GM12873 (cell line): ENCODE results near the gene SNRPE.

Experiments used
- TF ChIP-seq, protein P1 (sequence below): IDR thresholded peaks from 2 replicates; pipeline ENCODE4 v1.5.1; 2012; ENCODE audit warnings: low read depth, mild to moderate bottlenecking, moderate library complexity, low read length, control low read depth; ENCODE audit not compliant: insufficient read depth; ENCODE audit errors: missing control alignments

Gene SNRPE

DNA sequence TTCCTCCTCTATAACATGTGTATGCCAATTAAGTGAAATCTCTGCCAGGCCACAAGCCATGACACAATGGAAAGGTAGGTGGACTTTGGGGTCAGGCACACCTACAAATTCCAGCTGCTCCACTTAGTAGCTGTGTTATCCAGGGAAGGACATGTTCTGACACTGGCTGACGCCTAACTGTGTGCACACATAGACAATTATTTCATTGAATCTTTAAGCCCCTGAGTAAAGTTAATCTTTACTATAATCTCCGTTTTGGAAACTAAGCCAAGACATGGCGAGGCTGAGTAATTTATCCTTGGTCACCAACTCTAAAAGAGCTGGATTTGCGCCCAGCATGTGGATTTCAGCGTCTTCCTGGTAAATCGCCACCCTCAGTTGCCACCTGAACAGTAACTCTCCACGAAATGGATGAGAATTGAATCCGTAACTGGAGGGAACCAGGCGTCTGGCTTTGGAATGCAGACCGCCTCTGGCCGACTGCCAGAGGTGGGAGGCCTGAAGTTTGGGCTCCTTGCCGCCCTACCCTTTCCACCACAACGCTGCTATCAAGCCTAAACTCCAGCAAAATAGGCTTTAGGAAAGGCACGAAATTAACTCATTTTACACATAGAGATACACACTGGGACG lies 888 bp upstream of the SNRPE start:
- TF ChIP-seq, protein P1, sequence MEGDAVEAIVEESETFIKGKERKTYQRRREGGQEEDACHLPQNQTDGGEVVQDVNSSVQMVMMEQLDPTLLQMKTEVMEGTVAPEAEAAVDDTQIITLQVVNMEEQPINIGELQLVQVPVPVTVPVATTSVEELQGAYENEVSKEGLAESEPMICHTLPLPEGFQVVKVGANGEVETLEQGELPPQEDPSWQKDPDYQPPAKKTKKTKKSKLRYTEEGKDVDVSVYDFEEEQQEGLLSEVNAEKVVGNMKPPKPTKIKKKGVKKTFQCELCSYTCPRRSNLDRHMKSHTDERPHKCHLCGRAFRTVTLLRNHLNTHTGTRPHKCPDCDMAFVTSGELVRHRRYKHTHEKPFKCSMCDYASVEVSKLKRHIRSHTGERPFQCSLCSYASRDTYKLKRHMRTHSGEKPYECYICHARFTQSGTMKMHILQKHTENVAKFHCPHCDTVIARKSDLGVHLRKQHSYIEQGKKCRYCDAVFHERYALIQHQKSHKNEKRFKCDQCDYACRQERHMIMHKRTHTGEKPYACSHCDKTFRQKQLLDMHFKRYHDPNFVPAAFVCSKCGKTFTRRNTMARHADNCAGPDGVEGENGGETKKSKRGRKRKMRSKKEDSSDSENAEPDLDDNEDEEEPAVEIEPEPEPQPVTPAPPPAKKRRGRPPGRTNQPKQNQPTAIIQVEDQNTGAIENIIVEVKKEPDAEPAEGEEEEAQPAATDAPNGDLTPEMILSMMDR = no peak

DNA sequence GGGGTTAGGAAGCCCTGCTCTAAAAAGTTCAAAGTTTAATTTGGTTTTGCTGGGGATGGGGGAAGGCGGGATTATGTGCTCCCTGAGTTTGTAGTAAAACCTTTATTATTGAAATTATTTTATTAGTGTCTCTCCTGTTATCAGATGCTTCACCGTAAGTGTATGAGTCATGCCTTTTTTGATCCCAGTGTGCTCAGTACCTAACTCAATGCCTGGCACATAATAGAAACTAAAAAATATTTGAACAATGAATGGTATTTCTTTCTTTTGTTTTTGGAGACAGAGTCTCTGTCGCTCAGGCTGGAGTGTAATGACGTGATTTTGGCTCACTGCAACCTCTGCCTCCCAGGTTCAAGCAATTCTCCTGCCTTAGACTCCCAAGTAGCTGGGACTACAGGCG lies 6.4 kb downstream of the SNRPE start:
- TF ChIP-seq, protein P1 = no peak

DNA sequence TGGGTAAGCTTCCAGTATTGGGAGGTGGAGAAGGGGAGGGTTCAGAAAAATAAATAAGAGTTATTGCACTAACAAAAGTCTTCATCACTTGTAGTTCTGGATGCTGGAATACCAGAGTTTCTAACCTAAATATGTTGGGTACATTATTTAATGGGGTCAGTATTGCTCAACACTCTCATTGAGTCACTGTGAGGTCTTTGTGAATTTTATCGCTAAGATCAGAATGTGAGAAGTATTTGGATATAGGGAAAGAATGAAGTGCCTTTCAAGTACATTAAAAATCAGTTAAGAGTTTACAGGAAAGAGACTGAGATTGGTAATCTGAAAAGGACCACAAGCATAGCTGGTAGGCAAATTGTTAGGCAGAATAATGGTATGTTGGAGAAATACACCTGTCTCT lies 8.8 kb downstream of the SNRPE start:
- TF ChIP-seq, protein P1 = no peak

DNA sequence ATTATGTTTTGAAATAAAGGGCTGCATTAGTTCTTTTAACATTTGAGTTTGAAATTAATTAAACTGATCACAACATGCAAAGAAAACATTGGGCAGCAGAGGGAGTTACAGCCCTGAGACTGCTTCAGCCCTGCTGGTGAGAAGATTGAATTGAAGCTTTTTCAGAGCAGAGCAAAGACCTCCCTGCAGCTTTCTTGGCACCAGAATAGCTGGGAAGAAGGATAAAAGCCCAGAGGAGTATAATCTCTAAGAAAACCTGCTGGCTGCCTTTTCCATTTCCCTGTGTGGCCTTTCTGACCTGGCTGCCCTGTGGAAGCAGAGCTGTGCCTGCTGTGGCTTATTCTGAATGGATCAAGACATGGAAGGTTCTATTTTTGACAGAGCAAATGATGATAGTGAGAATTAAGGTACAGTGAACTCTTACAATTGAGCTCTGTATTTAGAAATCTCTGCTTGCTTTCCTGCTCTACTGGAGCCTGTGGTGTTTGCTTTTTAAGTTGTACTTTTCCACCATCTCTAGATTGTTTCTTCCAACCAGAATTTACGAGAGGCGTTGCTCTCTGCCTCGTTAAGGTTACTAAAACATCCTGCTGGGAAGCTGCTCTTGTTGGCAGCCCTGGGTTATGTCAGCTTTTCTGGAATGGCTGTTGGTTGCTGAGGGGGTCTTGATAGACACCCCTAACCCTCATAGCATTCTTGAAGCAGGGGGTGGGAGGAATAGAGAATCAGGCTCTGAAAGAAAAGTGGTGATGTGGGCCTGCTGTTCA lies 9.9 kb downstream of the SNRPE start:
- TF ChIP-seq, protein P1 = peak; percentile 65

DNA sequence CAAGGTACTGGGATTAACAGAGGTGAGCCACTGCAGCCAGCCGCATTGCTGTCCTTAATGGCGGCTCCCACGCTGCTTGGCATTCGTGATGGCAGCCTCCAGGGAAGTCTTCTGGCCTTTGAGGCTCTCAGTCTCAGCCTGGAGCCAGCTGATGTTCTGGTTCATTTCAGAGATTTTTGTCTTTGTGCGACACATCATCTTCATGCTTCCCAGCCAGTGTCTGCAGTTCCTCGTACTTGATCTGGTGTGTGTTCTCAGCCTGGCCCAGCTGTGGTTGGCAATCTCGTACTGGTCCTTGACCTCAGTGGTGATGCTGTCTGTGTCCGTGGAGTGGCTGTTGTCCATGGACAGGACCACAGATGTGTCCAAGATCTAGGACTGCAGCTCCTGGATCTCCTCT lies 11.7 kb downstream of the SNRPE start:
- TF ChIP-seq, protein P1 = no peak

DNA sequence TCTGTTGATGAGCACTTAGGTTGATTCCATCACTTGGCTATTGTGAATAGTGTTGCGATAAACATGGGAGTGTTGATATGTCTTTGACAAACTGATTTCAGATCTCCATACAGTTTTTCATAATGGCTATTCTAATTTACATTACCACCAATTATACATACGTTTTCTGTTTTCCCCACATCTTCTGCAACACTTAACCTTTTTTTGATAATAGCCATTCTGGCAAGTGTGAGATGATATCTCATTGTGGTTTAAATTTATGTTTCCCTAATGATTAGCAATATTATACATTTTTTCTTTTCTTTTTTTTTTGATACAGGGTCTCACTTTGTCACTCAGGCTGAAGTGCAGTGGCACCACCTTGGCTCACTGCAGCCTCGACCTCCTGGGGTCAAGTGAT lies 17.0 kb downstream of the SNRPE start:
- TF ChIP-seq, protein P1 = no peak

DNA sequence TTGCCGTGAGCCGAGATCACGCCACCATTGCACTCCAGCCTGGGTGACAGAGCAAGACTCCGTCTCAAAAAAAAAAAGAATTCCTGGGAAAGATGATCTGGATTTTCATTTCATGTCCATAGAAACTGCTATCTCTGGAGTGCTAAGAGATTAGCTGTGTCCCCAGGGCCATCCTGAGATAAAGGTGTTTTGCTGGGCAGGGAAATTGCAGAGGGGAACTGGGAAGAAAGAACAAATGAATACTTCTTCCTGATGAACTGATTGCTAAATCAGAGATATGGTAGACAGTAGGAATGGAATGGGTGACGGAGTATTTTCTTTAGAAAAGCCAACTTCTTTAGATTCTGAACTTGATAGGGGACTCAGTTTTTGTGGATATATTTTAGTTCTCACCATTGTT lies 19.2 kb downstream of the SNRPE start:
- TF ChIP-seq, protein P1 = no peak
